Measurements from ENCODE around the gene ACTN4.

DNA sequence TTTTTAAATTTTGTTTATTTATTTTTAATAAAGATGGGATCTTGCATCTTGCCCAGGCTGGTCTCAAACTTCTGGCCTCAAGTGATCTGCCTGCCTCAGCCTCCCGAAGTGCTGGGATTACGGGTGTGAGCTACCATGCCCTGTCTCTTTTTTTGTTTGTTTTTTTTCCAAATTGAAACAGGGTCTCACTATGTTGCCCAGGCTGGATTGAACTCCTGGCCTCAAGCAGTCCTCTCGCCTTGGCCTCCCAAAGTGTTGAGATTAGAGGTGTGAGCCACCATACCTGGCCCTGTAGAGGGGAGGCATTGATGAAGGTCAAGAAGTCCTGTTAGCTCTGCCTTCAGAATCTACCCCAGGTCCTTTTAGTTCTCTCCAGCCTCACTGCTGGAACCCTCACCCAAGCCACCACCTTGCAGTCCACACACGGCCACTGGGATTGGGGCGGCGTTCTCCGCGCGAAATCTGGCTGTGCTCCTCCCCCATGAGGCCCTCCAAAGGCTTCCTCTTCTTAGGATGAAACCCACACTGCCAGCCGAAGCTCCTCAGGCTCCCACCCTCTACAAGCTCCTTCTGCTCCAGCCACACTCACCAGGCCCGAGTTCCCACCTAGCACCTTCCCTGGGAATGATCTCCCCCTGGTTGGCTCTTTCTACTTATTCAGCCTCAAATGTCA, 34.9 kb downstream of the ACTN4 start:
- TF ChIP-seq, protein P1, sequence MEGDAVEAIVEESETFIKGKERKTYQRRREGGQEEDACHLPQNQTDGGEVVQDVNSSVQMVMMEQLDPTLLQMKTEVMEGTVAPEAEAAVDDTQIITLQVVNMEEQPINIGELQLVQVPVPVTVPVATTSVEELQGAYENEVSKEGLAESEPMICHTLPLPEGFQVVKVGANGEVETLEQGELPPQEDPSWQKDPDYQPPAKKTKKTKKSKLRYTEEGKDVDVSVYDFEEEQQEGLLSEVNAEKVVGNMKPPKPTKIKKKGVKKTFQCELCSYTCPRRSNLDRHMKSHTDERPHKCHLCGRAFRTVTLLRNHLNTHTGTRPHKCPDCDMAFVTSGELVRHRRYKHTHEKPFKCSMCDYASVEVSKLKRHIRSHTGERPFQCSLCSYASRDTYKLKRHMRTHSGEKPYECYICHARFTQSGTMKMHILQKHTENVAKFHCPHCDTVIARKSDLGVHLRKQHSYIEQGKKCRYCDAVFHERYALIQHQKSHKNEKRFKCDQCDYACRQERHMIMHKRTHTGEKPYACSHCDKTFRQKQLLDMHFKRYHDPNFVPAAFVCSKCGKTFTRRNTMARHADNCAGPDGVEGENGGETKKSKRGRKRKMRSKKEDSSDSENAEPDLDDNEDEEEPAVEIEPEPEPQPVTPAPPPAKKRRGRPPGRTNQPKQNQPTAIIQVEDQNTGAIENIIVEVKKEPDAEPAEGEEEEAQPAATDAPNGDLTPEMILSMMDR (IDR thresholded peaks at IDR 0.05): no peak
- TF ChIP-seq EZH2 (IDR thresholded peaks at IDR 0.05; ENCODE audit: borderline replicate concordance, insufficient read depth, low read depth, low read length, poor library complexity, severe bottlenecking): no peak

All from B cell (primary cell).